Spleen (tissue), 11 donors: ENCODE results near the gene CDR2L. TPM values are rescaled to one million over a fixed set of nuclear protein-coding genes. Genes with fewer than 3 reads are reported as not detected.

Source experiments
- DNase-seq: peaks from one replicate; pipeline ENCODE4 v3.0.0-alpha.2; 2020
- H3K27ac ChIP-seq, 8 donors: fragments of 200-600 bp; sonication (generic) in 7 of 8; 1 replicate in 4 of 8; 2 replicates in 4 of 8; pipeline versions ENCODE4 v1.5.0 to v1.8.0; 2016 to 2021; ENCODE audit warnings: inconsistent platforms in 4 of 8, mild to moderate bottlenecking in 4 of 8, moderate library complexity in 1 of 8
- H3K27me3 ChIP-seq, 7 donors: fragments of 200-600 bp; sonication (generic) in 6 of 7; replicated peaks in 1 of 7; 1 replicate in 4 of 7; 2 replicates in 3 of 7; pipeline versions ENCODE4 v1.5.0 to v1.8.0; 2016 to 2021; ENCODE audit warnings: inconsistent platforms in 3 of 7, mild to moderate bottlenecking in 1 of 7
- H3K36me3 ChIP-seq, 6 donors: fragments of 200-600 bp; sonication (generic) in 5 of 6; 1 replicate in 4 of 6; 2 replicates in 2 of 6; pipeline versions ENCODE4 v1.5.0 to v1.8.0; 2016 to 2021; ENCODE audit warnings: inconsistent platforms in 2 of 6
- H3K4me1 ChIP-seq, 6 donors: fragments of 200-600 bp; sonication (generic) in 5 of 6; 1 replicate in 3 of 6; 2 replicates in 3 of 6; pipeline versions ENCODE4 v1.5.0 to v1.8.0; 2016 to 2021; ENCODE audit warnings: inconsistent platforms in 3 of 6
- H3K4me3 ChIP-seq, 8 donors: fragments of 200-600 bp; sonication (generic) in 7 of 8; 1 replicate in 4 of 8; 2 replicates in 4 of 8; pipeline versions ENCODE4 v1.5.0 to v1.8.0; 2016 to 2021; ENCODE audit warnings: inconsistent platforms in 4 of 8, mild to moderate bottlenecking in 4 of 8, moderate library complexity in 2 of 8
- H3K9me3 ChIP-seq, 8 donors: fragments of 200-600 bp; sonication (generic) in 7 of 8; 1 replicate in 4 of 8; 2 replicates in 4 of 8; pipeline versions ENCODE4 v1.5.0 to v1.8.0; 2016 to 2021; ENCODE audit warnings: inconsistent platforms in 4 of 8
- CTCF ChIP-seq, 11 experiments: fragments of 200-600 bp in 7 of 11; fragments of 450-650 bp in 4 of 11; sonication (generic) in 4 of 11; IDR thresholded peaks in 8 of 11; conservative IDR thresholded peaks in 3 of 11; 1 replicate in 7 of 11; 2 replicates in 4 of 11; pipeline versions ENCODE4 v1.4.0 to v1.8.0; 2016 to 2021; ENCODE audit warnings: antibody characterized with exemption in 11 of 11, inconsistent platforms in 4 of 11, mild to moderate bottlenecking in 1 of 11
- POLR2A ChIP-seq, 3 donors: fragments of 450-650 bp; IDR thresholded peaks; one replicate each; pipeline ENCODE4 v1.5.1; 2017; ENCODE audit warnings: antibody characterized with exemption in 3 of 3, mild to moderate bottlenecking in 1 of 3
- POLR2AphosphoS5 ChIP-seq, 3 donors: sonication (generic); formaldehyde crosslinking; IDR thresholded peaks; one replicate each; pipeline ENCODE4 v1.5.1; 2017; ENCODE audit warnings: antibody characterized with exemption in 3 of 3
- WGBS, 5 donors: extraction: QIAGEN DNeasy Blood & Tissue Kit in 3 of 5; methylation state at CpG; one replicate each; pipeline versions ENCODE4 v1.1.5 to v1.1.7; 2013 to 2018; 5-methylcytosine and 5-hydroxymethylcytosine counted together
- intact Hi-C: fragments of 100-400 bp; cut with DNase I; formaldehyde crosslinking; loops from one replicate; pipeline ENCODE4 v1.15.0; 2023; ENCODE audit warnings: low total_unique reads
- polyA plus RNA-seq, 3 donors: library from polyadenylated mRNA; stranded (reverse); fragments of 200-250 nt; gene quantifications; one replicate each; pipeline ENCODE4 v1.2.1, GENCODE V29; 2013
- small RNA-seq, 4 donors: library from RNA; depleted of rRNA; stranded (forward); fragments of <200 nt; gene quantifications; one replicate each; pipeline ENCODE3, GENCODE V24; 2016
- total RNA-seq, 7 donors: library from RNA; depleted of rRNA in 3 of 7; stranded (reverse); fragments of >200 nt in 3 of 7; fragmentation: NEBNext Ultra II Directional in 4 of 7; extraction: Animal tissue kit (Norgen Biotek cat#: 25700) in 4 of 7; gene quantifications; one replicate each; pipeline versions ENCODE4 v1.1.0 to v1.2.1, GENCODE V29; 2016 to 2021
- donor health status: healthy with polysubstance abuse.
- donor health status: DM: no; HTN: no; CAD: no; lungs with moderate emphysema.
- donor health status: DM: no; HTN: no; CAD: no.
- donor health status: Bipolar disorder and iron deficiency.
- donor health status: healthy.
- donor health status: DM: no; HTN: no; CAD: no.
- donor health status: DM: yes; HTN: yes; CAD: no.

The CDR2L gene
- total and polyA plus RNA-seq, 10 donors = 0.48 to 6.0 (median 1.9) TPM

DNA sequence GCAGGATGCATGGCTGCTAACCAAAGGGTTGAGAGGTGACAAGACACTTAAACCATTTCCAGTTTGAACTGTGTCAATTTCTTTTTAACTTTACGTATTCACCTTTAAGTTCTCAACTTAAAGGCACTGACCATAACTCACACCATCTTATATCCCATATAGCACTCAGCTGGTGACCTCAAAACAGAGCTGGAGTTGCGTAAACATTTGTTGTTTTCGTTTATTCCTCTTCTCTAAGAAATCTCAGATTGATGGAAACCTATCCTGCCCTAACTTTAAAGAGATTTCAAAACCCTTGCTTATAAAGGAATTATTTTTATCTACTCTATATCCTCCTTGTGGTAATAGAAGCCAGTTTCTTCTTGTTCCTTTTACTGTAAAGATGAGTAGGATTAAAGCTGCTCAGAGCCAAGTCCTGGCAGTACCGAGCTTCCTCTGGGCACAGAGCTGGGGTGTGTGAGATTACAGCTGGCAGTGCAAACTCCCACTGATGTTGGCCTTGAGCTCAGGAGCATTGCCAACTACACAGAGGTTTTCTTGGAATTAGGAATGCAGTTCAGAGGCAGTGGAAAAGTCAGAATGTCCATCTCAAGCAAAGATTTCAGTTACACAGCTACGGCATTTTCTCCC, 60.9 kb downstream of the CDR2L start:
- Histone ChIP-seq H3K27ac (peak overlapping the region in 7 of 8 donors; percentile 3 to 98 (median 96)), H3K4me3 (peak overlapping the region in 7 of 8 donors; percentile 74 to 98 (median 92)), H3K4me1 (peaks cover 6 to 57% (median 33%) of the 10 kb centered on the region in 6 donors), H3K9me3 (no peaks in the 10 kb centered on the region), H3K36me3 (peaks cover 0 to 42% (median 18%) of the 10 kb centered on the region in 6 donors), H3K27me3 (no peaks in the 10 kb centered on the region)
- no peak for DNase-seq
- TF ChIP-seq POLR2AphosphoS5 (IDR thresholded peaks at IDR 0.05) (peak in 1 of 3 donors; percentile 18), POLR2A (IDR thresholded peaks at IDR 0.05) (no peak)
- intact Hi-C loops = no loop called here
- 38 to 55% (median 49%) methylated on average over 5 of the region's 5 CpGs for WGBS, 5 donors

DNA sequence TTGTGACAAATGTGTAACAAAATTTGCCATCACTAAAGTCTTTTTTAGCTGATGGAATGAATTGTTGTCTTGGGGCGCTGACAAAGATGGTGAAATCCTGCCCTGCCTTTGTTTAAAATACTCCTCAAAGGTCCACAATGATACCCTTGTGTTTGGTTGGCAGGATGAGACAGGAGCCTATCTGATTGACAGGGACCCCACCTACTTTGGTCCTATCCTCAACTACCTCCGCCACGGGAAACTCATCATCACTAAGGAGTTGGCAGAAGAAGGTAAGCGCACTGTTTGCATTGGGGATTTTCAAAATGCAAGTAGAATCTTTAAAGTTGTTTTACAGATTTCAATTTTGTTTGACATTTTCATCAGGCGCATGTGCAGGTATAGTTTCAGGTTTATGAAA, 61.6 kb downstream of the CDR2L start:
- H3K27ac ChIP-seq = peak overlapping the region in 5 of 8 donors; percentile 94 to 98 (median 97)
- DNase-seq = no peak
- peaks cover 6 to 53% (median 33%) of the 10 kb centered on the region in 6 donors for H3K4me1 ChIP-seq
- peaks cover 0 to 49% (median 25%) of the 10 kb centered on the region in 6 donors for H3K36me3 ChIP-seq
- no peaks in the 10 kb centered on the region for H3K27me3 ChIP-seq
- H3K4me3 ChIP-seq = peak overlapping the region in 1 of 8 donors; percentile 98
- intact Hi-C loops = no loop called here
- TF ChIP-seq CTCF (IDR thresholded peaks at IDR 0.05 in 8 of 11, conservative IDR thresholded peaks at IDR 0.05 in 3 of 11) = no peak
- TF ChIP-seq POLR2A (IDR thresholded peaks at IDR 0.05) = no peak
- TF ChIP-seq POLR2AphosphoS5 (IDR thresholded peaks at IDR 0.05) = no peak
- WGBS, 5 donors = 90 to 98% (median 96%) methylated on average over 5 of the region's 5 CpGs
- H3K9me3 ChIP-seq = no peaks in the 10 kb centered on the region

GRCh38 chr17:75049706-75050105, 62.3 kb downstream of the CDR2L start:
- Histone ChIP-seq H3K4me3 (no peak overlapping the region), H3K9me3 (no peaks in the 10 kb centered on the region), H3K27ac (no peak overlapping the region), H3K36me3 (peaks cover 0 to 56% (median 31%) of the 10 kb centered on the region in 6 donors), H3K4me1 (peaks cover 6 to 50% (median 31%) of the 10 kb centered on the region in 6 donors), H3K27me3 (no peaks in the 10 kb centered on the region)
- intact Hi-C loops = no loop called here
- no peak for DNase-seq
- TF ChIP-seq CTCF (IDR thresholded peaks at IDR 0.05 in 8 of 11, conservative IDR thresholded peaks at IDR 0.05 in 3 of 11) (no peak), POLR2A (IDR thresholded peaks at IDR 0.05) (no peak), POLR2AphosphoS5 (IDR thresholded peaks at IDR 0.05) (no peak)

DNA sequence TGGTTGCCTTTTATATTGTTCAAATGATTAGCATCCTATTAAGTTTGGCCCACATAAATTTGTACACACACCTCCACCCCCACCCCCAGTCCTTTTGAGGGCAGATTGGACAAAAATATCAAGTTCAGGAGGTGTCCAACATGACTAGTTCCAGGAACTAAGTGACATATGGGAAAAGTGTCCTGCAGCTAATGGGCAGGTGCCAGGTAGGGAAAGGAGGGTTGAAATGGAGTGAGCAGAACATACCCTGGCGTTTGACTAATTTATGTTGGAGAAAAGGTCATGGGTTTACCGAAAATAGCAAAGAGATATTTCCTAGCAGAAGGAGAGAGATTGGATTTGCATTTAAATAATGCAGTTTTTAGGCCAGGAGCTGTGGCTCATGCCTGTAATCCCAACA, 64.5 kb downstream of the CDR2L start:
- 86 to 100% (median 92%) methylated on average over 2 of the region's 2 CpGs for WGBS, 5 donors
- intact Hi-C loops = no loop called here
- no peak overlapping the region for H3K4me3 ChIP-seq
- H3K4me1 ChIP-seq = peaks cover 6 to 36% (median 21%) of the 10 kb centered on the region in 6 donors
- no peaks in the 10 kb centered on the region for H3K9me3 ChIP-seq
- H3K27me3 ChIP-seq = no peaks in the 10 kb centered on the region
- peaks cover 0 to 78% (median 43%) of the 10 kb centered on the region in 6 donors for H3K36me3 ChIP-seq
- TF ChIP-seq POLR2A (IDR thresholded peaks at IDR 0.05) (no peak), CTCF (IDR thresholded peaks at IDR 0.05 in 8 of 11, conservative IDR thresholded peaks at IDR 0.05 in 3 of 11) (no peak), POLR2AphosphoS5 (IDR thresholded peaks at IDR 0.05) (no peak)
- no peak for DNase-seq
- H3K27ac ChIP-seq = no peak overlapping the region

Small RNA genes within 50 kb of the gene (small RNA-seq; reads per million reads assigned to genes)
- 0 reads per million in 4 donors for gene RN7SL573P
- 0 reads per million in 4 donors for gene RNU6-362P

Other genes with a start within 250 kb of the CDR2L start
- gene NHERF1, start 239.0 kb upstream of the CDR2L start, total RNA-seq = 10 to 100 TPM; 41.9 to 85.6 (median 53.9) TPM
- 10 to 100 TPM; 28.7 to 51.8 (median 37.2) TPM for gene NHERF1, start 239.0 kb upstream of the CDR2L start, polyA plus RNA-seq
- gene NAT9, start 211.3 kb upstream of the CDR2L start, total RNA-seq = 10 to 100 TPM; 25.6 to 48.4 (median 41.5) TPM
- gene NAT9, start 211.3 kb upstream of the CDR2L start, polyA plus RNA-seq = 10 to 100 TPM; 30.4 to 37.4 (median 33.2) TPM
- 1 to 10 TPM in 1 of 7 donors, under 1 TPM in 3, not detected in 3; 0.17 to 1.5 (median 0.43) TPM for gene GRIN2C, start 127.7 kb upstream of the CDR2L start, total RNA-seq
- gene GRIN2C, start 127.7 kb upstream of the CDR2L start, polyA plus RNA-seq = under 1 TPM in 2 of 3 donors, not detected in 1; 0.02 to 0.16 TPM
- gene FDXR, start 114.6 kb upstream of the CDR2L start, total RNA-seq = 100 to 1,000 TPM in 1 of 7 donors, 10 to 100 TPM in 6; 17.7 to 114 (median 41.3) TPM
- 10 to 100 TPM; 13.6 to 66.1 (median 17.9) TPM for gene FDXR, start 114.6 kb upstream of the CDR2L start, polyA plus RNA-seq
- gene FADS6, start 94.0 kb upstream of the CDR2L start, total RNA-seq = 1 to 10 TPM; 1.5 to 8.8 (median 5.4) TPM
- 1 to 10 TPM in 1 of 3 donors, under 1 TPM in 2; 0.13 to 2.4 (median 0.61) TPM for gene FADS6, start 94.0 kb upstream of the CDR2L start, polyA plus RNA-seq
- gene USH1G, start 64.4 kb upstream of the CDR2L start, total RNA-seq = not detected
- not detected for gene USH1G, start 64.4 kb upstream of the CDR2L start, polyA plus RNA-seq
- gene OTOP2, start 63.4 kb upstream of the CDR2L start, total RNA-seq = not detected
- not detected for gene OTOP2, start 63.4 kb upstream of the CDR2L start, polyA plus RNA-seq
- not detected for gene OTOP3, start 51.7 kb upstream of the CDR2L start, total RNA-seq
- gene OTOP3, start 51.7 kb upstream of the CDR2L start, polyA plus RNA-seq = not detected
- 10 to 100 TPM; 11.9 to 39.4 (median 26.5) TPM for gene HID1, start 14.9 kb upstream of the CDR2L start, total RNA-seq
- 10 to 100 TPM in 2 of 3 donors, 1 to 10 TPM in 1; 5.2 to 23.8 (median 17.2) TPM for gene HID1, start 14.9 kb upstream of the CDR2L start, polyA plus RNA-seq
- gene MRPL58, start 25.0 kb downstream of the CDR2L start, total RNA-seq = 10 to 100 TPM; 16.5 to 60.7 (median 20.5) TPM
- gene MRPL58, start 25.0 kb downstream of the CDR2L start, polyA plus RNA-seq = 10 to 100 TPM; 33.1 to 43.3 (median 41.6) TPM
- 100 to 1,000 TPM; 124 to 164 (median 137) TPM for gene ATP5PD, start 59.3 kb downstream of the CDR2L start, total RNA-seq
- gene ATP5PD, start 59.3 kb downstream of the CDR2L start, polyA plus RNA-seq = 100 to 1,000 TPM; 257 to 312 (median 270) TPM
- 10 to 100 TPM; 23.0 to 28.4 (median 25.5) TPM for gene KCTD2, start 59.6 kb downstream of the CDR2L start, total RNA-seq
- gene KCTD2, start 59.6 kb downstream of the CDR2L start, polyA plus RNA-seq = 10 to 100 TPM; 11.0 to 27.2 (median 11.9) TPM
- gene SLC16A5, start 100.3 kb downstream of the CDR2L start, total RNA-seq = 10 to 100 TPM in 6 of 7 donors, 1 to 10 TPM in 1; 9.3 to 31.0 (median 14.9) TPM
- gene SLC16A5, start 100.3 kb downstream of the CDR2L start, polyA plus RNA-seq = 1 to 10 TPM; 3.1 to 6.4 (median 4.7) TPM
- 10 to 100 TPM; 10.5 to 19.2 (median 14.7) TPM for gene ARMC7, start 122.3 kb downstream of the CDR2L start, total RNA-seq
- 10 to 100 TPM in 2 of 3 donors, 1 to 10 TPM in 1; 7.8 to 12.4 (median 10.0) TPM for gene ARMC7, start 122.3 kb downstream of the CDR2L start, polyA plus RNA-seq
- gene NT5C, start 144.1 kb downstream of the CDR2L start, total RNA-seq = 10 to 100 TPM; 48.2 to 77.9 (median 54.6) TPM
- gene NT5C, start 144.1 kb downstream of the CDR2L start, polyA plus RNA-seq = 100 to 1,000 TPM; 105 to 145 (median 139) TPM
- 100 to 1,000 TPM in 2 of 7 donors, 10 to 100 TPM in 5; 47.1 to 116 (median 92.1) TPM for gene JPT1, start 166.9 kb downstream of the CDR2L start, total RNA-seq
- gene JPT1, start 166.9 kb downstream of the CDR2L start, polyA plus RNA-seq = 100 to 1,000 TPM; 106 to 192 (median 164) TPM
- 100 to 1,000 TPM in 4 of 7 donors, 10 to 100 TPM in 3; 67.7 to 310 (median 251) TPM for gene SUMO2, start 195.3 kb downstream of the CDR2L start, total RNA-seq
- 100 to 1,000 TPM in 2 of 3 donors, 10 to 100 TPM in 1; 97.3 to 127 (median 117) TPM for gene SUMO2, start 195.3 kb downstream of the CDR2L start, polyA plus RNA-seq
- gene NUP85, start 218.0 kb downstream of the CDR2L start, total RNA-seq = 10 to 100 TPM; 35.5 to 83.8 (median 66.1) TPM
- 10 to 100 TPM; 45.8 to 79.8 (median 61.8) TPM for gene NUP85, start 218.0 kb downstream of the CDR2L start, polyA plus RNA-seq